HepG2 (cell line): ENCODE measurements around the gene CNP. TPM values are rescaled to one million over a fixed set of nuclear protein-coding genes. Genes with fewer than 3 reads are reported as not detected.

Source experiments
- CC2D1A ChIP-seq: sonication (generic); formaldehyde crosslinking; IDR thresholded peaks from 2 replicates; pipeline ENCODE4 v1.8.1; 2023; ENCODE audit warnings: mild to moderate bottlenecking, missing genetic modification reagents
- GTF3A ChIP-seq: sonication (generic); formaldehyde crosslinking; conservative IDR thresholded peaks from 2 replicates; pipeline ENCODE4 v1.4.0; 2020; ENCODE audit warnings: mild to moderate bottlenecking, missing genetic modification reagents
- KLF9 ChIP-seq: IDR thresholded peaks from 2 replicates; pipeline ENCODE4 v1.6.1; 2016; ENCODE audit warnings: low read depth
- MXD4 ChIP-seq: IDR thresholded peaks from 2 replicates; pipeline ENCODE4 v1.6.1; 2016; ENCODE audit warnings: mild to moderate bottlenecking, missing biosample characterization, missing genetic modification reagents
- SCMH1 ChIP-seq: sonication (generic); formaldehyde crosslinking; IDR thresholded peaks from 2 replicates; pipeline ENCODE4 v1.9.0; 2021; ENCODE audit warnings: missing genetic modification reagents, mild to moderate bottlenecking, borderline replicate concordance
- SETDB1 ChIP-seq: sonication (generic); formaldehyde crosslinking; IDR thresholded peaks from 2 replicates; pipeline ENCODE4 v1.5.1; 2020; ENCODE audit warnings: missing genetic modification reagents, mild to moderate bottlenecking, borderline replicate concordance
- ZBTB8A ChIP-seq: sonication (generic); formaldehyde crosslinking; IDR thresholded peaks from 2 replicates; pipeline ENCODE4 v1.4.0; 2020; ENCODE audit warnings: mild to moderate bottlenecking, low read depth, missing genetic modification reagents, borderline replicate concordance
- ZFP36L1 ChIP-seq: sonication (generic); formaldehyde crosslinking; IDR thresholded peaks from 2 replicates; pipeline ENCODE4 v1.8.0; 2022; ENCODE audit warnings: mild to moderate bottlenecking, missing genetic modification reagents, moderate library complexity
- ZFY ChIP-seq: sonication (generic); formaldehyde crosslinking; IDR thresholded peaks from 2 replicates; pipeline ENCODE4 v1.4.0; 2020; ENCODE audit warnings: missing genetic modification reagents
- ZNF383 ChIP-seq: sonication (generic); formaldehyde crosslinking; IDR thresholded peaks from 2 replicates; pipeline ENCODE4 v1.4.0; 2020; ENCODE audit warnings: missing genetic modification reagents, mild to moderate bottlenecking, borderline replicate concordance
- ZNF501 ChIP-seq: sonication (generic); formaldehyde crosslinking; IDR thresholded peaks from 2 replicates; pipeline ENCODE4 v1.5.1; 2020; ENCODE audit warnings: mild to moderate bottlenecking, moderate library complexity, missing genetic modification reagents
- ZNF563 ChIP-seq: sonication (generic); formaldehyde crosslinking; IDR thresholded peaks from 2 replicates; pipeline ENCODE4 v1.8.0; 2022; ENCODE audit warnings: mild to moderate bottlenecking, moderate library complexity, missing genetic modification reagents
- ZNF652 ChIP-seq: IDR thresholded peaks from 2 replicates; pipeline ENCODE4 v1.6.1; 2016; ENCODE audit warnings: low read depth, borderline replicate concordance
- ZSCAN31 ChIP-seq: sonication (generic); formaldehyde crosslinking; IDR thresholded peaks from 2 replicates; pipeline ENCODE4 v1.5.0; 2020; ENCODE audit warnings: low read depth, mild to moderate bottlenecking, missing genetic modification reagents
- polyA plus RNA-seq, 8 experiments: library from polyadenylated mRNA; depleted of rRNA in 3 of 8; stranded (reverse) in 7 of 8; unstranded in 1 of 8; fragments of >200 nt; fragmentation: Illumina TruSeq in 4 of 8; extraction: Trizol in 4 of 8; gene quantifications; 2 replicates each; pipeline versions ENCODE4 v1.2.1 to v1.2.3, GENCODE V29; 2011 to 2016; ENCODE audit warnings: low read depth in 4 of 8, missing spikeins in 1 of 8, mixed read lengths in 1 of 8; ENCODE audit not compliant: insufficient read depth in 1 of 8
- total RNA-seq, 5 experiments: library from RNA; depleted of rRNA; stranded (reverse); fragments of >200 nt; fragmentation: Illumina TruSeq; extraction: Trizol; gene quantifications; 2 replicates each; pipeline ENCODE4 v1.2.3, GENCODE V29; 2016; ENCODE audit warnings: low read depth in 1 of 5
- TF ChIP-seq, protein P1 (sequence below): sonication (generic); formaldehyde crosslinking; conservative IDR thresholded peaks from 2 replicates; pipeline ENCODE4 v1.8.0; 2022; ENCODE audit warnings: low read depth, missing genetic modification reagents
- TF ChIP-seq, protein P2 (sequence below): sonication (generic); formaldehyde crosslinking; IDR thresholded peaks from 2 replicates; pipeline ENCODE4 v1.4.0; 2020; ENCODE audit warnings: missing genetic modification reagents, mild to moderate bottlenecking, borderline replicate concordance
- TF ChIP-seq, protein P3 (sequence below): sonication (generic); formaldehyde crosslinking; IDR thresholded peaks from 2 replicates; pipeline ENCODE4 v1.5.1; 2020; ENCODE audit warnings: mild to moderate bottlenecking, missing genetic modification reagents
- TF ChIP-seq, protein P4 (sequence below): sonication (generic); formaldehyde crosslinking; IDR thresholded peaks from 2 replicates; pipeline ENCODE4 v1.8.0; 2022; ENCODE audit warnings: missing genetic modification reagents, mild to moderate bottlenecking, borderline replicate concordance

The CNP gene
- total and polyA plus RNA-seq, 2 of the 13 experiments (the other 11 are each of a cell fraction or from before 2014, with no cell fraction given), result 97.2 to 161 TPM

DNA sequence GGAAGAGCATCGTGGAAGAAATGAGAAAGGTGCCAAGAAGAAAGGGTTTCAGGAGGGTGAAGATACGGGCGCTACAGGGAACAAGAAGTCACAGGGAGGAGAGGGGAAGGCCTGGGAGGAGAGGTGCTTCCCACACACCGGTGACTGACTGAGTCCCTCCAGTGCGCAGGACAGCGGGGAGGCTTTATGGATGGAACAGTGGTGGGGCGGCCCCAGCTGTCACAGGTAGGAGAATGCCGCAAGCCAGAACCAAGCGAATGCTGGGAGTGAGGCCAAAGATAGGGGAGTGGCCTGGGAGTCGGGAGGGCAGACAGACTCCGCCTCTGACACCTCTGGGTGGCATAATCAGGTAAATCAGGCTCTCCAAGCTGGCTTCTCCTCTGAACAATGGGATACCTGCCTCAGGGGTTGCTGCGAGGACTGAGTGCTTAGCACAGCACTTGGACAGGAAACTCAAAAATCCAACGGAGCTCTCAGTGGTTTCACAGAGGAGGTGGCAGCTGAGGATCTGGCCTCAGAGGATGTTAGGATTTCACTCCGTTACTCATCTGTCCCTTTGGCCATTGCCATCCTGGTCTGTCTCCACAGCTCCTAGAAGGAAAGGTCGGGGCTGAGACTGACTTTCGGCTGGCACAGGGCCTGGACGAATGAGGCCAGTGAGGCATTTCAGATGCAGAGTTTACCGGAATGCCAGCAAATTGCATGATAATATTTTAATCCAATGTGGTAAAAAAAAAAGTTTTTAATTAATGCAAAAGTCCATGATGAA lies 717 bp upstream of the CNP start (continued):
- TF ChIP-seq ZFP36L1, result no peak
- TF ChIP-seq CC2D1A (CRISPR knock-in tag), result 0 out of 2 replicates have a peak, but pooled peaks have one; percentile 31
- TF ChIP-seq ZFY (CRISPR knock-in tag), result no peak
- TF ChIP-seq, protein P1, sequence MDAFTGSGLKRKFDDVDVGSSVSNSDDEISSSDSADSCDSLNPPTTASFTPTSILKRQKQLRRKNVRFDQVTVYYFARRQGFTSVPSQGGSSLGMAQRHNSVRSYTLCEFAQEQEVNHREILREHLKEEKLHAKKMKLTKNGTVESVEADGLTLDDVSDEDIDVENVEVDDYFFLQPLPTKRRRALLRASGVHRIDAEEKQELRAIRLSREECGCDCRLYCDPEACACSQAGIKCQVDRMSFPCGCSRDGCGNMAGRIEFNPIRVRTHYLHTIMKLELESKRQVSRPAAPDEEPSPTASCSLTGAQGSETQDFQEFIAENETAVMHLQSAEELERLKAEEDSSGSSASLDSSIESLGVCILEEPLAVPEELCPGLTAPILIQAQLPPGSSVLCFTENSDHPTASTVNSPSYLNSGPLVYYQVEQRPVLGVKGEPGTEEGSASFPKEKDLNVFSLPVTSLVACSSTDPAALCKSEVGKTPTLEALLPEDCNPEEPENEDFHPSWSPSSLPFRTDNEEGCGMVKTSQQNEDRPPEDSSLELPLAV (CRISPR knock-in tag), result no peak
- TF ChIP-seq SCMH1 (CRISPR knock-in tag), result no peak
- TF ChIP-seq ZNF652 (CRISPR knock-in tag), result 0 out of 2 replicates have a peak, but pooled peaks have one; percentile 27
- peak; percentile 56; the same call in 1 of the 2 replicates for TF ChIP-seq ZSCAN31 (CRISPR knock-in tag)
- TF ChIP-seq GTF3A, result no peak
- TF ChIP-seq, protein P2, sequence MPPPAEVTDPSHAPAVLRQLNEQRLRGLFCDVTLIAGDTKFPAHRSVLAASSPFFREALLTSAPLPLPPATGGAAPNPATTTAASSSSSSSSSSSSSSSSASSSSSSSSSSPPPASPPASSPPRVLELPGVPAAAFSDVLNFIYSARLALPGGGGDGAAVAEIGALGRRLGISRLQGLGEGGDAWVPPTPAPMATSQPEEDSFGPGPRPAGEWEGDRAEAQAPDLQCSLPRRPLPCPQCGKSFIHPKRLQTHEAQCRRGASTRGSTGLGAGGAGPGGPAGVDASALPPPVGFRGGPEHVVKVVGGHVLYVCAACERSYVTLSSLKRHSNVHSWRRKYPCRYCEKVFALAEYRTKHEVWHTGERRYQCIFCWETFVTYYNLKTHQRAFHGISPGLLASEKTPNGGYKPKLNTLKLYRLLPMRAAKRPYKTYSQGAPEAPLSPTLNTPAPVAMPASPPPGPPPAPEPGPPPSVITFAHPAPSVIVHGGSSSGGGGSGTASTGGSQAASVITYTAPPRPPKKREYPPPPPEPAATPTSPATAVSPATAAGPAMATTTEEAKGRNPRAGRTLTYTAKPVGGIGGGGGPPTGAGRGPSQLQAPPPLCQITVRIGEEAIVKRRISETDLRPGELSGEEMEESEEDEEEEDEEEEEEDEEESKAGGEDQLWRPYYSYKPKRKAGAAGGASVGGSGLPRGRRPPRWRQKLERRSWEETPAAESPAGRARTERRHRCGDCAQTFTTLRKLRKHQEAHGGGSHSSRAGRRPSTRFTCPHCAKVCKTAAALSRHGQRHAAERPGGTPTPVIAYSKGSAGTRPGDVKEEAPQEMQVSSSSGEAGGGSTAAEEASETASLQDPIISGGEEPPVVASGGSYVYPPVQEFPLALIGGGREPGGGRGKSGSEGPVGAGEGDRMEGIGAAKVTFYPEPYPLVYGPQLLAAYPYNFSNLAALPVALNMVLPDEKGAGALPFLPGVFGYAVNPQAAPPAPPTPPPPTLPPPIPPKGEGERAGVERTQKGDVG (CRISPR knock-in tag), result no peak
- TF ChIP-seq, protein P3, sequence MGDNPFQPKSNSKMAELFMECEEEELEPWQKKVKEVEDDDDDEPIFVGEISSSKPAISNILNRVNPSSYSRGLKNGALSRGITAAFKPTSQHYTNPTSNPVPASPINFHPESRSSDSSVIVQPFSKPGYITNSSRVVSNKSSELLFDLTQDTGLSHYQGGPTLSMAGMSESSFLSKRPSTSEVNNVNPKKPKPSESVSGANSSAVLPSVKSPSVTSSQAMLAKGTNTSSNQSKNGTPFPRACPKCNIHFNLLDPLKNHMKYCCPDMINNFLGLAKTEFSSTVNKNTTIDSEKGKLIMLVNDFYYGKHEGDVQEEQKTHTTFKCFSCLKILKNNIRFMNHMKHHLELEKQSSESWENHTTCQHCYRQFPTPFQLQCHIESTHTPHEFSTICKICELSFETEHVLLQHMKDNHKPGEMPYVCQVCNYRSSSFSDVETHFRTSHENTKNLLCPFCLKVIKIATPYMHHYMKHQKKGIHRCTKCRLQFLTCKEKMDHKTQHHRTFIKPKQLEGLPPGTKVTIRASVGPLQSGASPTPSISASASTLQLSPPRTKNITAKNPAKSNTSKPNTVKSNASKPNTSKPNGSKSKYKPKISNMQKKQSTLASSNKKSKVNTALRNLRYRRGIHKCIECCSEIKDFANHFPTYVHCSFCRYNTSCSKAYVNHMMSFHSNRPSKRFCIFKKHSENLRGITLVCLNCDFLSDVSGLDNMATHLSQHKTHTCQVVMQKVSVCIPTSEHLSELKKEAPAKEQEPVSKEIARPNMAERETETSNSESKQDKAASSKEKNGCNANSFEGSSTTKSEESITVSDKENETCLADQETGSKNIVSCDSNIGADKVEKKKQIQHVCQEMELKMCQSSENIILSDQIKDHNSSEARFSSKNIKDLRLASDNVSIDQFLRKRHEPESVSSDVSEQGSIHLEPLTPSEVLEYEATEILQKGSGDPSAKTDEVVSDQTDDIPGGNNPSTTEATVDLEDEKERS (CRISPR knock-in tag), result no peak
- TF ChIP-seq ZNF383, result no peak
- TF ChIP-seq ZBTB8A (CRISPR knock-in tag), result no peak
- no peak for TF ChIP-seq SETDB1 (CRISPR knock-in tag)
- no peak for TF ChIP-seq ZNF563 (CRISPR knock-in tag)
- no peak; the same call in 1 of the 2 replicates for TF ChIP-seq MXD4 (CRISPR knock-in tag)
- TF ChIP-seq, protein P4, sequence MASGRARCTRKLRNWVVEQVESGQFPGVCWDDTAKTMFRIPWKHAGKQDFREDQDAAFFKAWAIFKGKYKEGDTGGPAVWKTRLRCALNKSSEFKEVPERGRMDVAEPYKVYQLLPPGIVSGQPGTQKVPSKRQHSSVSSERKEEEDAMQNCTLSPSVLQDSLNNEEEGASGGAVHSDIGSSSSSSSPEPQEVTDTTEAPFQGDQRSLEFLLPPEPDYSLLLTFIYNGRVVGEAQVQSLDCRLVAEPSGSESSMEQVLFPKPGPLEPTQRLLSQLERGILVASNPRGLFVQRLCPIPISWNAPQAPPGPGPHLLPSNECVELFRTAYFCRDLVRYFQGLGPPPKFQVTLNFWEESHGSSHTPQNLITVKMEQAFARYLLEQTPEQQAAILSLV (CRISPR knock-in tag), result no peak
- no peak for TF ChIP-seq KLF9 (CRISPR knock-in tag)
- TF ChIP-seq ZNF501 (CRISPR knock-in tag), result 0 out of 2 replicates have a peak, but pooled peaks have one; percentile 38
